HUES6 (cell line): ENCODE results near the gene GPBP1L1.

Source experiments
- H3K27ac ChIP-seq: 2 replicates; pipeline ENCODE4 v1.7.0; 2013; ENCODE audit warnings: low read depth, mild to moderate bottlenecking, low read length, inconsistent platforms
- H3K27me3 ChIP-seq: 2 replicates; pipeline ENCODE4 v1.6.1; 2013; ENCODE audit warnings: low read length; ENCODE audit not compliant: control insufficient read depth, insufficient read depth
- H3K36me3 ChIP-seq: 2 replicates; pipeline ENCODE4 v1.6.1; 2013; ENCODE audit warnings: low read length; ENCODE audit not compliant: control insufficient read depth, insufficient read depth
- H3K4me1 ChIP-seq: 2 replicates; pipeline ENCODE4 v1.6.1; 2013; ENCODE audit warnings: low read length; ENCODE audit not compliant: control insufficient read depth, insufficient read depth
- H3K4me3 ChIP-seq: 2 replicates; pipeline ENCODE4 v1.5.1; 2013; ENCODE audit warnings: low read depth, low read length
- H3K9ac ChIP-seq: one replicate; pipeline ENCODE4 v1.6.1; 2013; ENCODE audit warnings: mild to moderate bottlenecking, low read length
- H3K9me3 ChIP-seq: 2 replicates; pipeline ENCODE4 v1.6.1; 2013; ENCODE audit warnings: low read depth, low read length; ENCODE audit not compliant: control insufficient read depth, insufficient read depth

Gene GPBP1L1

DNA sequence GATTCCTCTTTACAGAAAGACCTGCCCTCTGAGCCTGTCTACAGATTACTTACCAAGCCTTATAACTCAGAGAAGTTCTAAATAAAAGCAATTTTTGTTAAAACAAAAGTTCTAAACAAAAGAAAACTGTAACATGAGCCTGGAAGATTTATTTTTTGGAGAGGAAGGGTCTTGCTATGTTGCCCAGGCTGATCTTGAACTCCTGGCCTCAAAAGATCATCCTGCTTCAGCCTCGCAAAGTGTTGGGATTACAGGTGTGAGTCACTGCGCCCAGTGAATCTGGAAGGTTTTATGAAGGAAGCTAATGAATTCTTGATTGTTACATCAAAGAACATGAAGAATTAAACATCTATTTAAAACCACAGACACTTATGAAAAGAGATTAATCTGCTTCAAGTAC lies 27.1 kb downstream of the GPBP1L1 start:
- H3K36me3 ChIP-seq: peaks cover 69% of the 10 kb centered on the region
- no peak overlapping the region for H3K27ac ChIP-seq
- no peaks in the 10 kb centered on the region for H3K9me3 ChIP-seq
- no peaks in the 10 kb centered on the region for H3K4me1 ChIP-seq
- H3K9ac ChIP-seq: no peak overlapping the region
- H3K4me3 ChIP-seq: no peak overlapping the region
- no peaks in the 10 kb centered on the region for H3K27me3 ChIP-seq

- no peak overlapping the region for H3K27ac ChIP-seq
- H3K4me1 ChIP-seq: no peaks in the 10 kb centered on the region
- no peak overlapping the region for H3K9ac ChIP-seq
- H3K9me3 ChIP-seq: no peaks in the 10 kb centered on the region
- H3K36me3 ChIP-seq: peaks cover 80% of the 10 kb centered on the region
- no peaks in the 10 kb centered on the region for H3K27me3 ChIP-seq
- no peak overlapping the region for H3K4me3 ChIP-seq
Observed at GRCh38 chr1:45658171-45658570, 28.2 kb downstream of the GPBP1L1 start.

- no peak overlapping the region for H3K9ac ChIP-seq
- H3K27ac ChIP-seq: no peak overlapping the region
- H3K36me3 ChIP-seq: peaks cover 95% of the 10 kb centered on the region
Observed at GRCh38 chr1:45656573-45657226, 29.6 kb downstream of the GPBP1L1 start.

DNA sequence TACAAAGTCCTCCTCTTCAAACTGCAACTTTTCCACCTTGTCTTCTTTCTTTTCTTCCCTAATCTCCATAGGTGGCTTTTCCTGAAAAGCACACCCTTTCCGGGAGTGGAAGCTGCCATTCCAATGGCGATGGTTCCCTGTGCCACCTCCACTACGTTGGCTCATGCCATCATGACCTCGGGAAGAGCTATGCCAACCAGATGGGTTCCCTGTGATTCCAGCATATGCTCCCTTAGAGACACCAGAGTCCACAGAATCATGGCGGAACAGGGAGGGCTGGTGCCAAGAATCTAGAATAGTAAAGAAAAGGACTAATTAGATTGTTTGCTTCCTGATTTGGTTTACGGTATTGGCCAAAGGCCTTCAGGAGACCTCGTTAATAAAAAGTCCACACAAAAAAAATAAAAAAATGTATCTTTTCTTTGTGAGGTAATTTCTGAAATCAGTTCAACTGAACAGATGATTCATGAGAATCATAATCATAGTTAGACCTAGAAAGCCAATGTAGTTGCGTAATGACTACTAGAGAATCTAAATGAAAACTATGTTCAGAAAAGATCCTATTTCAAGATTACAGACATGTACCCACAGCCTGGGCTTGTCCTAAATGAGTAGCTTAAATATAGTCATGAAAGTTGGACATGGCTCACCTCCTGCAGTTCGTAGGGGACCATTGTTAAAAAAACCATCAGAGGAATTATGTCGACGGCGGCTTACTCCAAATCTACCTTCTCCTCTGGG lies 31.6 kb downstream of the GPBP1L1 start:
- peaks cover 100% of the 10 kb centered on the region for H3K36me3 ChIP-seq
- H3K4me1 ChIP-seq: no peaks in the 10 kb centered on the region
- no peaks in the 10 kb centered on the region for H3K9me3 ChIP-seq
- H3K9ac ChIP-seq: no peak overlapping the region
- no peak overlapping the region for H3K27ac ChIP-seq
- H3K4me3 ChIP-seq: no peak overlapping the region
- no peaks in the 10 kb centered on the region for H3K27me3 ChIP-seq

More at GRCh38 chr1:45656573-45657226, 29.6 kb downstream of the GPBP1L1 start:
- Histone ChIP-seq H3K27me3 (no peaks in the 10 kb centered on the region), H3K4me3 (no peak overlapping the region), H3K4me1 (no peaks in the 10 kb centered on the region), H3K9me3 (no peaks in the 10 kb centered on the region)

GRCh38 chr1:45647248-45648021 lies 38.9 kb downstream of the GPBP1L1 start:
- no peaks in the 10 kb centered on the region for H3K4me1 ChIP-seq
- no peaks in the 10 kb centered on the region for H3K9me3 ChIP-seq
- no peaks in the 10 kb centered on the region for H3K27me3 ChIP-seq
- peaks cover 89% of the 10 kb centered on the region for H3K36me3 ChIP-seq
- H3K27ac ChIP-seq: no peak overlapping the region
- H3K9ac ChIP-seq: no peak overlapping the region
- no peak overlapping the region for H3K4me3 ChIP-seq

GRCh38 chr1:45644661-45645060 lies 41.7 kb downstream of the GPBP1L1 start:
- Histone ChIP-seq H3K27me3 (no peaks in the 10 kb centered on the region), H3K4me1 (no peaks in the 10 kb centered on the region), H3K27ac (no peak overlapping the region), H3K9me3 (no peaks in the 10 kb centered on the region), H3K4me3 (no peak overlapping the region), H3K9ac (no peak overlapping the region), H3K36me3 (peaks cover 89% of the 10 kb centered on the region)

GRCh38 chr1:45643978-45644377 lies 42.4 kb downstream of the GPBP1L1 start:
- no peaks in the 10 kb centered on the region for H3K9me3 ChIP-seq
- no peak overlapping the region for H3K9ac ChIP-seq
- no peak overlapping the region for H3K4me3 ChIP-seq
- H3K27ac ChIP-seq: no peak overlapping the region
- H3K27me3 ChIP-seq: no peaks in the 10 kb centered on the region
- no peaks in the 10 kb centered on the region for H3K4me1 ChIP-seq
- H3K36me3 ChIP-seq: peaks cover 87% of the 10 kb centered on the region

GRCh38 chr1:45643321-45643720 lies 43.0 kb downstream of the GPBP1L1 start:
- Histone ChIP-seq H3K27ac (no peak overlapping the region), H3K4me1 (no peaks in the 10 kb centered on the region), H3K9me3 (no peaks in the 10 kb centered on the region), H3K4me3 (no peak overlapping the region), H3K9ac (no peak overlapping the region), H3K27me3 (no peaks in the 10 kb centered on the region), H3K36me3 (peaks cover 88% of the 10 kb centered on the region)

DNA sequence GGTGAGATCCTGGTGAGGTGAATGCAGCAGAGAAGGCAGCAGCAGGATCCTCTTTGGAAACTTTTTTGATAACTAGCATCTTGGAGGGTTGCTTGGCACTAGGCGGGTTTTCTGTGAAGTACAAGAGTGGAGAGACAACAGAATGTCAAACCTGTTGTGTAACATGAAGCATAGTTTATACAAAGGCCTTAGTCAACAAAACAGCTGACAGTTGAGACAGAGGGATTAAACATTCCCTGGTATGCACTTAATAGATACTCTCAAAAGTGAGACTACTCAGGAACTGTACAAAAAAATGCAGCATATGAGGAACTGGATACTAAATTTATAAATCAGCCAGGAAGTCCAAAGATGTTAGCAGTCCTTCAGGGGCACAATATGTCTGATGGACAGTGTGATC lies 46.0 kb downstream of the GPBP1L1 start:
- H3K27ac ChIP-seq: no peak overlapping the region
- no peaks in the 10 kb centered on the region for H3K27me3 ChIP-seq
- no peaks in the 10 kb centered on the region for H3K9me3 ChIP-seq
- peaks cover 97% of the 10 kb centered on the region for H3K36me3 ChIP-seq
- no peak overlapping the region for H3K4me3 ChIP-seq
- H3K4me1 ChIP-seq: no peaks in the 10 kb centered on the region
- no peak overlapping the region for H3K9ac ChIP-seq

- H3K27ac ChIP-seq: no peak overlapping the region
- H3K4me3 ChIP-seq: no peak overlapping the region
- no peaks in the 10 kb centered on the region for H3K4me1 ChIP-seq
- H3K36me3 ChIP-seq: peaks cover 98% of the 10 kb centered on the region
- H3K27me3 ChIP-seq: no peaks in the 10 kb centered on the region
- H3K9ac ChIP-seq: no peak overlapping the region
- H3K9me3 ChIP-seq: no peaks in the 10 kb centered on the region
Observed at GRCh38 chr1:45635211-45635610, 51.1 kb downstream of the GPBP1L1 start.

DNA sequence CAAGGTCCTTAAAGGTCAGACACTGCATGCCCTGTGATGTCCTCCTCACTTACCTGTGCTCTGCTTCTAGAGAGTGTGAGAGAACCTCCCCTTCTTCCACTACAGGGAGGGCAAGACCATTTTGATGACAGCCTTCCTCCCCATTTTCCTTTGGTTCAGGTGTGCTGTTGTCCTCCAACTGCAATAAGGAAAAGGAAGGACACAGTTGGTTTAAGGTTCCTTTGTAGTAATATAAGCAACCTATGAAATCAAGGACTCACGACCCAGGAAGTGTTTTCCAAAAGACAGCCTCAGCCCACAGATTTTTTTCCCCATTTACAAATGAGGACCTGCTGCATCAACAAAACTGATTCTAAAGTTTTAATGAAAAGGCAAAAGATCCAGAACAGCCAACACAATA lies 55.9 kb downstream of the GPBP1L1 start:
- no peak overlapping the region for H3K4me3 ChIP-seq
- no peaks in the 10 kb centered on the region for H3K4me1 ChIP-seq
- peaks cover 93% of the 10 kb centered on the region for H3K36me3 ChIP-seq
- H3K9ac ChIP-seq: no peak overlapping the region
- no peak overlapping the region for H3K27ac ChIP-seq
- no peaks in the 10 kb centered on the region for H3K9me3 ChIP-seq
- H3K27me3 ChIP-seq: no peaks in the 10 kb centered on the region
